ENCODE data around the gene ABCC10.
"Not testable (repeated sequence)": the region's sequence is repeated elsewhere in the genome, so short reads cannot be mapped to it uniquely, and the experiment has no call there.

The ABCC10 gene

GRCh38 chr6:43396408-43397149, 30.8 kb upstream of the ABCC10 start:
- H3K27me3 Mint-ChIP-seq = peaks cover 0 to 12% of the 10 kb centered on the region in 2 donors

GRCh38 chr6:43399932-43400487, 27.3 kb upstream of the ABCC10 start:
- H3K36me3 Mint-ChIP-seq = no peaks in the 10 kb centered on the region
- H3K27me3 Mint-ChIP-seq = peaks cover 8 to 13% of the 10 kb centered on the region in 2 donors
- no peak overlapping the region for H3K4me3 Mint-ChIP-seq
- DNase-seq (no peak), ATAC-seq (replicated peaks) (no peak)
- no peak overlapping the region for H3K27ac Mint-ChIP-seq
- H3K4me1 Mint-ChIP-seq = peaks cover 5 to 20% of the 10 kb centered on the region in 2 donors
- no peaks in the 10 kb centered on the region for H3K9me3 Mint-ChIP-seq

More at GRCh38 chr6:43396408-43397149, 30.8 kb upstream of the ABCC10 start:
- Mint-ChIP-seq H3K4me1 (peaks cover 22 to 53% of the 10 kb centered on the region in 2 donors), H3K36me3 (no peaks in the 10 kb centered on the region), H3K4me3 (no peak overlapping the region), H3K9me3 (no peaks in the 10 kb centered on the region), H3K27ac (no peak overlapping the region)
- no peak for ATAC-seq (replicated peaks)
- DNase-seq = no peak

GRCh38 chr6:43401730-43402129, 25.6 kb upstream of the ABCC10 start:
- DNase-seq (no peak), ATAC-seq (replicated peaks) (no peak)
- H3K27ac Mint-ChIP-seq = no peak overlapping the region
- no peak overlapping the region for H3K4me3 Mint-ChIP-seq
- no peaks in the 10 kb centered on the region for H3K9me3 Mint-ChIP-seq
- no peaks in the 10 kb centered on the region for H3K36me3 Mint-ChIP-seq
- H3K27me3 Mint-ChIP-seq = peaks cover 20 to 26% of the 10 kb centered on the region in 2 donors
- H3K4me1 Mint-ChIP-seq = peaks cover 5 to 17% of the 10 kb centered on the region in 2 donors

GRCh38 chr6:43402820-43403219, 24.5 kb upstream of the ABCC10 start:
- ATAC-seq (replicated peaks) (no peak), DNase-seq (no peak)
- Mint-ChIP-seq H3K9me3 (no peaks in the 10 kb centered on the region), H3K27me3 (peaks cover 20 to 32% of the 10 kb centered on the region in 2 donors), H3K4me3 (no peak overlapping the region), H3K4me1 (peaks cover 3 to 11% of the 10 kb centered on the region in 2 donors), H3K27ac (no peak overlapping the region), H3K36me3 (no peaks in the 10 kb centered on the region)

- DNase-seq (no peak), ATAC-seq (replicated peaks) (no peak)
- Mint-ChIP-seq H3K36me3 (no peaks in the 10 kb centered on the region), H3K27me3 (peaks cover 31 to 42% of the 10 kb centered on the region in 2 donors), H3K9me3 (no peaks in the 10 kb centered on the region), H3K4me1 (peaks cover 3 to 5% of the 10 kb centered on the region in 2 donors), H3K27ac (no peak overlapping the region), H3K4me3 (no peak overlapping the region)
Observed at GRCh38 chr6:43405354-43405753, 22.0 kb upstream of the ABCC10 start.

- no peak overlapping the region for H3K27ac Mint-ChIP-seq
- peaks cover 0 to 3% of the 10 kb centered on the region in 2 donors for H3K36me3 Mint-ChIP-seq
- H3K4me1 Mint-ChIP-seq = no peaks in the 10 kb centered on the region
- no peak overlapping the region for H3K4me3 Mint-ChIP-seq
- peaks cover 0 to 2% of the 10 kb centered on the region in 2 donors for H3K9me3 Mint-ChIP-seq
- ATAC-seq (replicated peaks) (no peak), DNase-seq (no peak)
- peaks cover 40 to 42% of the 10 kb centered on the region in 2 donors for H3K27me3 Mint-ChIP-seq
Observed at GRCh38 chr6:43407296-43407695, 20.0 kb upstream of the ABCC10 start.

GRCh38 chr6:43408259-43408658, 19.1 kb upstream of the ABCC10 start:
- Mint-ChIP-seq H3K27ac (no peak overlapping the region), H3K36me3 (peaks cover 0 to 4% of the 10 kb centered on the region in 2 donors), H3K9me3 (peaks cover 0 to 3% of the 10 kb centered on the region in 2 donors), H3K4me1 (no peaks in the 10 kb centered on the region), H3K4me3 (no peak overlapping the region), H3K27me3 (peaks cover 43 to 47% of the 10 kb centered on the region in 2 donors)
- ATAC-seq (replicated peaks) = no peak
- DNase-seq = no peak

- not testable (repeated sequence) for H3K27ac Mint-ChIP-seq; ATAC-seq (replicated peaks); H3K36me3 Mint-ChIP-seq; H3K9me3 Mint-ChIP-seq; H3K4me3 Mint-ChIP-seq; H3K4me1 Mint-ChIP-seq; DNase-seq
- H3K27me3 Mint-ChIP-seq = peaks cover 29 to 39% of the 10 kb centered on the region in 2 donors
Observed at GRCh38 chr6:43410776-43411175, 16.6 kb upstream of the ABCC10 start.

- Mint-ChIP-seq H3K27ac (no peak overlapping the region), H3K4me1 (no peaks in the 10 kb centered on the region), H3K4me3 (no peak overlapping the region), H3K9me3 (peaks cover 0 to 6% of the 10 kb centered on the region in 2 donors), H3K27me3 (peaks cover 22 to 35% of the 10 kb centered on the region in 2 donors), H3K36me3 (peaks cover 3 to 7% of the 10 kb centered on the region in 2 donors)
- ATAC-seq (replicated peaks) (no peak), DNase-seq (no peak)
Observed at GRCh38 chr6:43412541-43412940, 14.8 kb upstream of the ABCC10 start.

GRCh38 chr6:43413002-43413401, 14.3 kb upstream of the ABCC10 start:
- Mint-ChIP-seq H3K4me1 (no peaks in the 10 kb centered on the region), H3K27me3 (peaks cover 21 to 34% of the 10 kb centered on the region in 2 donors), H3K27ac (no peak overlapping the region), H3K4me3 (no peak overlapping the region), H3K9me3 (peaks cover 0 to 6% of the 10 kb centered on the region in 2 donors), H3K36me3 (peaks cover 3 to 7% of the 10 kb centered on the region in 2 donors)
- ATAC-seq (replicated peaks) (no peak), DNase-seq (no peak)

- not testable (repeated sequence) for ATAC-seq (replicated peaks); H3K4me3 Mint-ChIP-seq; H3K36me3 Mint-ChIP-seq; H3K27ac Mint-ChIP-seq; H3K4me1 Mint-ChIP-seq; DNase-seq; H3K9me3 Mint-ChIP-seq
- H3K27me3 Mint-ChIP-seq = peaks cover 12 to 24% of the 10 kb centered on the region in 2 donors
Observed at GRCh38 chr6:43415275-43415674, 12.1 kb upstream of the ABCC10 start.

- peaks cover 12 to 18% of the 10 kb centered on the region in 2 donors for H3K27me3 Mint-ChIP-seq
- no peak overlapping the region for H3K4me3 Mint-ChIP-seq
- DNase-seq (no peak), ATAC-seq (replicated peaks) (no peak)
- no peak overlapping the region for H3K27ac Mint-ChIP-seq
- no peaks in the 10 kb centered on the region for H3K4me1 Mint-ChIP-seq
- H3K36me3 Mint-ChIP-seq = peaks cover 3 to 4% of the 10 kb centered on the region in 2 donors
- H3K9me3 Mint-ChIP-seq = peaks cover 0 to 6% of the 10 kb centered on the region in 2 donors
Observed at GRCh38 chr6:43416935-43417334, 10.4 kb upstream of the ABCC10 start.

GRCh38 chr6:43420012-43420709, 7.2 kb upstream of the ABCC10 start:
- ATAC-seq (replicated peaks) = no peak

GRCh38 chr6:43421831-43422230, 5.5 kb upstream of the ABCC10 start:
- H3K9me3 Mint-ChIP-seq = peaks cover 0 to 1% of the 10 kb centered on the region in 2 donors
- no peak overlapping the region for H3K4me3 Mint-ChIP-seq
- H3K4me1 Mint-ChIP-seq = peaks cover 0 to under 1% of the 10 kb centered on the region in 2 donors
- H3K27ac Mint-ChIP-seq = no peak overlapping the region
- no peaks in the 10 kb centered on the region for H3K36me3 Mint-ChIP-seq
- DNase-seq = no peak
- no peak for ATAC-seq (replicated peaks)
- H3K27me3 Mint-ChIP-seq = no peaks in the 10 kb centered on the region

More at GRCh38 chr6:43420012-43420709, 7.2 kb upstream of the ABCC10 start:
- Mint-ChIP-seq H3K4me1 (no peaks in the 10 kb centered on the region), H3K4me3 (no peak overlapping the region), H3K27ac (no peak overlapping the region), H3K36me3 (no peaks in the 10 kb centered on the region), H3K9me3 (peaks cover 0 to 1% of the 10 kb centered on the region in 2 donors), H3K27me3 (peaks cover 0 to 5% of the 10 kb centered on the region in 2 donors)
- no peak for DNase-seq
